ENCODE data around the gene CEP89. TPM values are rescaled to one million over a fixed set of nuclear protein-coding genes. Genes with fewer than 3 reads are reported as not detected.

Gene CEP89
- total RNA-seq, 1 donor from 2014 or later, result 29.0 TPM

DNA sequence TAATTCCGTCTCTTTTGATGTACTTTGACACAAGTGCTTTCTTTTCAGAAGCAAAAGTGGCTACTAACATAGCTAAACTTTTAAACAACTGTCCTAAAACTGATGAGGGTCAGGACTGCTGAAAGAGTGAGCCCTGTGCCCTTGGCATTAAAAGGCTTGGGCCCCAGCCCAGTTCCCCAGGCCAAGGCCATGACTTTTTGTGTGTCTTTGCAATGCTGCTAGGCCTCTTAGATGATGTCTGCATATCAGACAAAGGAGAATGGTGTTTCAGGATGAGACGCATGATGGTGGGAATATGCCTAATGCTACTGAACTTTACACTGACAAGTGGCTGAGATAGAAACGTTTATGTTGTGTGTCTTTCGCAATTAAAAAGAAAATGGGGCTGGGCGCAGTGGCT, 140.1 kb downstream of the CEP89 start:
- no peak overlapping the region for H3K4me3 Mint-ChIP-seq
- no peaks in the 10 kb centered on the region for H3K9me3 Mint-ChIP-seq
- no peak for DNase-seq (ENCODE audit: low spot score in 2 of 2, unreplicated experiment in 2 of 2)
- H3K27me3 Mint-ChIP-seq (ENCODE audit: low read depth), result no peaks in the 10 kb centered on the region
- TF ChIP-seq, protein P1, sequence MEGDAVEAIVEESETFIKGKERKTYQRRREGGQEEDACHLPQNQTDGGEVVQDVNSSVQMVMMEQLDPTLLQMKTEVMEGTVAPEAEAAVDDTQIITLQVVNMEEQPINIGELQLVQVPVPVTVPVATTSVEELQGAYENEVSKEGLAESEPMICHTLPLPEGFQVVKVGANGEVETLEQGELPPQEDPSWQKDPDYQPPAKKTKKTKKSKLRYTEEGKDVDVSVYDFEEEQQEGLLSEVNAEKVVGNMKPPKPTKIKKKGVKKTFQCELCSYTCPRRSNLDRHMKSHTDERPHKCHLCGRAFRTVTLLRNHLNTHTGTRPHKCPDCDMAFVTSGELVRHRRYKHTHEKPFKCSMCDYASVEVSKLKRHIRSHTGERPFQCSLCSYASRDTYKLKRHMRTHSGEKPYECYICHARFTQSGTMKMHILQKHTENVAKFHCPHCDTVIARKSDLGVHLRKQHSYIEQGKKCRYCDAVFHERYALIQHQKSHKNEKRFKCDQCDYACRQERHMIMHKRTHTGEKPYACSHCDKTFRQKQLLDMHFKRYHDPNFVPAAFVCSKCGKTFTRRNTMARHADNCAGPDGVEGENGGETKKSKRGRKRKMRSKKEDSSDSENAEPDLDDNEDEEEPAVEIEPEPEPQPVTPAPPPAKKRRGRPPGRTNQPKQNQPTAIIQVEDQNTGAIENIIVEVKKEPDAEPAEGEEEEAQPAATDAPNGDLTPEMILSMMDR (IDR thresholded peaks at IDR 0.05; ENCODE audit: unreplicated experiment), result no peak
- H3K4me1 Mint-ChIP-seq, result no peaks in the 10 kb centered on the region
- no peak overlapping the region for H3K27ac Mint-ChIP-seq
- H3K36me3 Mint-ChIP-seq, result no peaks in the 10 kb centered on the region

DNA sequence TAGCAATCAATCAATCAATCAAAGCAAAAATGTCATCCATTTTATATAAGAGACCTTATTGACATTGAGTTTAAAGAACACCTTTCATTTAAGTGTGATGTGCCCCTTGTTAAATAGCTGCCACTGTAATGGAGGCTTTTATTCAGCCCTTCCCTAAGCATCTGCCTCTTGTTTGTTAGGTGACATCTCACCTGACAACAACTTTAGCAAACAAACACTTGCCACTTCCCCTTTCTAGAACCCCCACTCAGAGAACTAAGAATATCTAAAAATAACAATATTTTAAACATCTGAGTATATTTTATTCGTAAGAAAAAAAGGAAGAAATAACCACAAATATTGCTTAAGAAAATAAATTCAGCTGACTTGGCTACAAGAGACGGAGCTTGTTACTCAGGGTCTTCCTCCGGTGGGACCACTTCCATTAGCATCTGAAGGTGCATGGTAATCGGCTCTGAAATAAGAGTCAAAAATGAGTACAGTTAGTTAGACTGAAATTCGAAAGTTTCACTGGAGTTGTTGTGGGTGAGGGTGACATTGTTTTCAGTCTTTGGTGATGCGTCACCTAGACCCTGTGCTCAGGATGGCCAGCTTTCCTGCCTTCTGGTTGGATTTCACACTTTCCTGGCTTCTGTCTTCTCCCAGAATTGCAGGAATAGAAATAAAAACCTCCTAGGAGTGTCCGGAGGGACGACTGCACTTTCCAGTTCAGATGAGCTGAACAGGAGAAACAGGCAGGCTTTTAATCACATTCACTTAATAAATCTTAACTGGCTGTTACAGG, 141.3 kb downstream of the CEP89 start:
- DNase-seq (ENCODE audit: low spot score in 2 of 2, unreplicated experiment in 2 of 2), result no peak
- H3K27me3 Mint-ChIP-seq (ENCODE audit: low read depth), result no peaks in the 10 kb centered on the region
- H3K4me1 Mint-ChIP-seq, result no peaks in the 10 kb centered on the region
- no peaks in the 10 kb centered on the region for H3K9me3 Mint-ChIP-seq
- no peaks in the 10 kb centered on the region for H3K36me3 Mint-ChIP-seq
- TF ChIP-seq, protein P1 (IDR thresholded peaks at IDR 0.05; ENCODE audit: unreplicated experiment), result no peak
- no peak overlapping the region for H3K27ac Mint-ChIP-seq
- no peak overlapping the region for H3K4me3 Mint-ChIP-seq

- Mint-ChIP-seq H3K9me3 (no peaks in the 10 kb centered on the region), H3K27ac (no peak overlapping the region), H3K4me1 (no peaks in the 10 kb centered on the region), H3K4me3 (no peak overlapping the region), H3K27me3 (ENCODE audit: low read depth) (no peaks in the 10 kb centered on the region), H3K36me3 (no peaks in the 10 kb centered on the region)
- TF ChIP-seq, protein P1 (IDR thresholded peaks at IDR 0.05; ENCODE audit: unreplicated experiment), result no peak
- no peak for DNase-seq (ENCODE audit: low spot score in 2 of 2, unreplicated experiment in 2 of 2)
Observed at GRCh38 chr19:32829345-32829896, 142.3 kb downstream of the CEP89 start.

DNA sequence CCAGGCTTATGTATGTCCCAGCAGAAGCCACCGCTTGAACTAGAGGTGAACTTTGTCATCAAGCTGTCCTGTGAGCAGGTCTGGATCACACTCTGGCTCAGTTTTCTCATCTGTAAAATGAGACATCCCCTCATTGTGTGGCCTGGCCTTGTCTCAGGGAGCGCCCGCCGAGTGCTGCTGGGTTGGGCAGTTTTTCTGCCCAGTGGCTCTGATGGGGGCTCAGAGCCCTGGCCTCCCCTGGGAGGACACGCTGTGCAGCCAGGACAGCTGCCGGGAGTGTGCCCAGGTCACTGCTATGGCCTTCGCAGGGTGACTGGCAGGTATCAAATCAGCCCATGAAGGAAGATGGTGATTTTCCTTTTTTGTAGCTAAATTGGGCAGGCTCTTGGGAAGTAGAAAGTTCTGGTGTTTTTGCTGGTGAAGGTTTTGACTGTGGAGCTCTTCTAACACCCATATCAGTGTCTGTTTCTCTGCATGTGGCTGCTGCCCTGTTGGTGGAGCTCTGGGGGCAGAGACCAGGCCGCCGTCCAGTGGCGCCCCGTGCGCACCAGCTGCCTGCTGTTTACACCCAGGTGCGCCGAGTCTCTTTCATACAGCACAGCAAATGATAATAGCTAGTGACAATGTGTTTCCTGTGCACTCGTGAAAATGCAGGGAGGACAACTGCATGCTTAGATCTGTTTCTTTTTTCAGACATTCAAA, 143.0 kb downstream of the CEP89 start:
- no peak for DNase-seq (ENCODE audit: low spot score in 2 of 2, unreplicated experiment in 2 of 2)
- H3K4me3 Mint-ChIP-seq, result no peak overlapping the region
- no peaks in the 10 kb centered on the region for H3K36me3 Mint-ChIP-seq
- no peaks in the 10 kb centered on the region for H3K9me3 Mint-ChIP-seq
- no peaks in the 10 kb centered on the region for H3K27me3 Mint-ChIP-seq (ENCODE audit: low read depth)
- H3K27ac Mint-ChIP-seq, result no peak overlapping the region
- H3K4me1 Mint-ChIP-seq, result no peaks in the 10 kb centered on the region
- TF ChIP-seq, protein P1 (IDR thresholded peaks at IDR 0.05; ENCODE audit: unreplicated experiment), result no peak

DNA sequence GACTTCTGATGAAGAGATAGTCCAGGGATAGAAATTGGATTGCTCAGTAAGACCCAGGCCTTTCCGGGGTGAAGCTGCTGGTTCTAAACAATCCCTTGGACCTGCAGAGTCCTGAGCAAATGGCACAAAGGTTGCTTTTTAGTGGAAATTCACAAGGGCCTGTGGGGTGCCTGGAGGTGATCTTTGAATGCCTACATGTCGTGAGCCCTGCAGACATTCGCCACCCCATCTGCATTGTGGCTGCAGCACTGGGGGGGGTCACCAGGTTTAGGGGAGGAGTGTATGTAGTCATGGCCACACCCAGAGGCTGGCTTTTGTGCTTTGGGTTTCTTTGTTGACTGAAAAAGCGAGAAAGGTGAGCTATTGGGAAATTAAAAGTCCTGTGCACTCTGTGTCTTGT, 143.6 kb downstream of the CEP89 start:
- no peak for DNase-seq (ENCODE audit: low spot score in 2 of 2, unreplicated experiment in 2 of 2)
- Mint-ChIP-seq H3K9me3 (no peaks in the 10 kb centered on the region), H3K4me1 (no peaks in the 10 kb centered on the region), H3K27me3 (ENCODE audit: low read depth) (no peaks in the 10 kb centered on the region), H3K4me3 (no peak overlapping the region), H3K36me3 (no peaks in the 10 kb centered on the region), H3K27ac (no peak overlapping the region)
- TF ChIP-seq, protein P1 (IDR thresholded peaks at IDR 0.05; ENCODE audit: unreplicated experiment), result no peak

Other genes starting within 250 kb of the CEP89 start
- gene SLC7A9, start 102.2 kb downstream of the CEP89 start, total RNA-seq, result 0.51 to 1.2 TPM (median 0.65 TPM) in 3 replicates
- 4.3 to 6.0 TPM (median 5.2 TPM) in 3 replicates for gene FAAP24, start 284 bp upstream of the CEP89 start, total RNA-seq
- 22.2 to 25.9 TPM (median 23.3 TPM) in 3 replicates for gene RHPN2, start 92.9 kb upstream of the CEP89 start, total RNA-seq
- 10.5 to 13.5 TPM (median 10.7 TPM) in 3 replicates for gene GPATCH1, start 109.2 kb upstream of the CEP89 start, total RNA-seq
- not detected in 3 replicates for gene WDR88, start 160.2 kb upstream of the CEP89 start, total RNA-seq
- 28.3 to 34.1 TPM (median 29.5 TPM) in 3 replicates for gene LRP3, start 222.4 kb upstream of the CEP89 start, total RNA-seq